Fibroblast of lung (primary cell): ENCODE measurements around the gene NEGR1. TPM values are rescaled to one million over a fixed set of nuclear protein-coding genes. Genes with fewer than 3 reads are reported as not detected.

Experiments used
- DNase-seq, 2 donors: peaks; one replicate each; pipeline versions ENCODE4 v3.0.0 to v3.0.0-alpha.2; 2010; ENCODE audit warnings: low read depth in 2 of 2
- H2AFZ ChIP-seq: 2 replicates; pipeline ENCODE4 v1.5.1; 2012; ENCODE audit warnings: low read length, control low read depth, inconsistent platforms
- H3K27ac ChIP-seq: 2 replicates; pipeline ENCODE4 v1.5.1; 2011; ENCODE audit warnings: low read length, control low read depth; ENCODE audit not compliant: insufficient read depth
- H3K27me3 ChIP-seq: 2 replicates; pipeline ENCODE4 v1.5.1; 2011; ENCODE audit warnings: mild to moderate bottlenecking, low read length; ENCODE audit not compliant: control insufficient read depth, insufficient read depth
- H3K36me3 ChIP-seq: 2 replicates; pipeline ENCODE4 v1.5.1; 2011; ENCODE audit warnings: low read length; ENCODE audit not compliant: control insufficient read depth, insufficient read depth
- H3K4me1 ChIP-seq: 2 replicates; pipeline ENCODE4 v1.5.1; 2011; ENCODE audit warnings: low read length; ENCODE audit not compliant: control insufficient read depth, insufficient read depth; ENCODE audit errors: extremely low read depth
- H3K4me2 ChIP-seq: 2 replicates; pipeline ENCODE4 v1.5.1; 2011; ENCODE audit warnings: low read length, control low read depth; ENCODE audit not compliant: insufficient read depth; ENCODE audit errors: extremely low read depth
- H3K4me3 ChIP-seq, 4 experiments: fragments of 200-600 bp in 1 of 4; sonication (generic) in 1 of 4; replicated peaks in 1 of 4; 2 replicates each; pipeline ENCODE4 v1.5.1; 2011 to 2016; ENCODE audit warnings: low read length in 4 of 4, low read depth in 3 of 4, mild to moderate bottlenecking in 3 of 4, control low read depth in 2 of 4, inconsistent platforms in 1 of 4, mixed read lengths in 1 of 4; ENCODE audit not compliant: insufficient read depth in 1 of 4; ENCODE audit errors: control extremely low read depth in 1 of 4
- H3K79me2 ChIP-seq: 2 replicates; pipeline ENCODE4 v1.5.1; 2012; ENCODE audit warnings: mild to moderate bottlenecking, low read length, inconsistent platforms; ENCODE audit not compliant: control insufficient read depth, insufficient read depth
- H3K9ac ChIP-seq: 2 replicates; pipeline ENCODE4 v1.5.1; 2011; ENCODE audit warnings: mild to moderate bottlenecking, low read length, control low read depth; ENCODE audit not compliant: insufficient read depth
- H3K9me3 ChIP-seq: 2 replicates; pipeline ENCODE4 v1.5.1; 2012; ENCODE audit warnings: low read depth, low read length; ENCODE audit not compliant: control insufficient read depth, insufficient read depth
- H4K20me1 ChIP-seq: 2 replicates; pipeline ENCODE4 v1.5.1; 2011; ENCODE audit warnings: low read length; ENCODE audit not compliant: control insufficient read depth, insufficient read depth; ENCODE audit errors: extremely low read depth
- EZH2 ChIP-seq: IDR thresholded peaks from 2 replicates; pipeline ENCODE4 v1.5.1; 2012; ENCODE audit warnings: low read length, control low read depth, mild to moderate bottlenecking; ENCODE audit errors: missing control alignments
- polyA plus RNA-seq, 2 donors: library from polyadenylated mRNA; depleted of rRNA in 1 of 2; stranded (reverse) in 1 of 2; unstranded in 1 of 2; fragments of >200 nt; gene quantifications; 2 replicates each; pipeline ENCODE4 v1.2.1, GENCODE V29; 2011 to 2012; ENCODE audit warnings: missing spikeins in 1 of 2
- total RNA-seq: library from RNA; depleted of rRNA; stranded (reverse); fragments of >200 nt; gene quantifications from 2 replicates; pipeline ENCODE4 v1.2.1, GENCODE V29; 2014
- TF ChIP-seq, protein P1 (sequence below), 2 donors: IDR thresholded peaks in 1 of 2; conservative IDR thresholded peaks in 1 of 2; 1 replicate in 1 of 2; 2 replicates in 1 of 2; pipeline ENCODE4 v1.5.1; 2011 to 2012; ENCODE audit warnings: low read length in 2 of 2, control low read depth in 1 of 2, inconsistent platforms in 1 of 2, low read depth in 1 of 2, mild to moderate bottlenecking in 1 of 2

The NEGR1 gene
- total and polyA plus RNA-seq, 2 donors (not counting 1 experiment from before 2014, with no cell fraction given) = 3.1 to 9.4 TPM

DNA sequence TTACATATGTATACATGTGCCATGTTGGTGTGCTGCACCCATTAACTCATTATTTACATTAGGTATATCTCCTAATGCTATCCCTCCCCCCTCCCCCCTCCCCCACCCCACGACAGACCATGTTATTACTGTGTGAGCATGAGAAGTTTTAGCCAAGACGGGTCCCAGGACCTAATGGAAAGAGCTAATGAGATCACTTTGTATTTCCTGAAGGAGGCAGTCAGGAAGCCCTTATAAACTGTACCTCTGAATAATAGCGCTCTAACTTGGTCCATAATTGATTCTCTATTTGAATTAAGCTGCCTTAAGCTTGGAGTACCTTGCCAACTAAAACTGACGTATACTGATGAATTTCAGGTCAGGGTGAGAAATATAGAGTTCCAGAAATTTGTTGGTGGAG lies 4.1 kb upstream of the NEGR1 start:
- Histone ChIP-seq H3K4me1 (peaks cover 3% of the 10 kb centered on the region), H3K79me2 (no peaks in the 10 kb centered on the region), H3K27me3 (no peaks in the 10 kb centered on the region), H3K36me3 (no peaks in the 10 kb centered on the region), H3K27ac (no peak overlapping the region), H3K9me3 (no peaks in the 10 kb centered on the region), H3K9ac (no peak overlapping the region), H3K4me3 (no peak overlapping the region), H2AFZ (no peak overlapping the region), H4K20me1 (no peaks in the 10 kb centered on the region), H3K4me2 (no peak overlapping the region)
- TF ChIP-seq EZH2 = no peak
- TF ChIP-seq, protein P1, sequence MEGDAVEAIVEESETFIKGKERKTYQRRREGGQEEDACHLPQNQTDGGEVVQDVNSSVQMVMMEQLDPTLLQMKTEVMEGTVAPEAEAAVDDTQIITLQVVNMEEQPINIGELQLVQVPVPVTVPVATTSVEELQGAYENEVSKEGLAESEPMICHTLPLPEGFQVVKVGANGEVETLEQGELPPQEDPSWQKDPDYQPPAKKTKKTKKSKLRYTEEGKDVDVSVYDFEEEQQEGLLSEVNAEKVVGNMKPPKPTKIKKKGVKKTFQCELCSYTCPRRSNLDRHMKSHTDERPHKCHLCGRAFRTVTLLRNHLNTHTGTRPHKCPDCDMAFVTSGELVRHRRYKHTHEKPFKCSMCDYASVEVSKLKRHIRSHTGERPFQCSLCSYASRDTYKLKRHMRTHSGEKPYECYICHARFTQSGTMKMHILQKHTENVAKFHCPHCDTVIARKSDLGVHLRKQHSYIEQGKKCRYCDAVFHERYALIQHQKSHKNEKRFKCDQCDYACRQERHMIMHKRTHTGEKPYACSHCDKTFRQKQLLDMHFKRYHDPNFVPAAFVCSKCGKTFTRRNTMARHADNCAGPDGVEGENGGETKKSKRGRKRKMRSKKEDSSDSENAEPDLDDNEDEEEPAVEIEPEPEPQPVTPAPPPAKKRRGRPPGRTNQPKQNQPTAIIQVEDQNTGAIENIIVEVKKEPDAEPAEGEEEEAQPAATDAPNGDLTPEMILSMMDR (conservative IDR thresholded peaks at IDR 0.05 in 1 of 2, IDR thresholded peaks at IDR 0.05 in 1 of 2; ENCODE audit: low read depth in 1 of 2, low read length in 2 of 2) = no peak
- peak in 1 of 2 donors; percentile 7 for DNase-seq

DNA sequence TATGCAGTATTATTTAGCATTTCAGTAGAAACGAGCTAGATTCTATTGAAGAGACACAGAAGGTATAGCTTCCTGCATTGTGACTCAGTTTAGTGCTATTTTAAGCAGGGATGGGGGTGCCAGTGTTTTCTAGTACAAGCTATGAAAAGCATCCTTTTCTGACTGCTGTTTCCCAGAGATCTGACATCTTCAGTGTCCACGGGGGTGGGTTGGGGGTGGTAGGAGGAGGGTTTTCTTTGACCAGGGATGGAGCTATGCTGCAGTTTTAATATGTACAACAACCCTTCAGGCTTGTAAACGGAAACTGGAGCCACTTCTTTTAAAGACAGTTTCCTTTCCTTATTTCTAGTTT lies 2.7 kb upstream of the NEGR1 start:
- H3K36me3 ChIP-seq = no peaks in the 10 kb centered on the region
- peak overlapping the region; percentile 85 for H3K4me2 ChIP-seq
- peak overlapping the region; percentile 23 for H2AFZ ChIP-seq
- TF ChIP-seq, protein P1 (conservative IDR thresholded peaks at IDR 0.05 in 1 of 2, IDR thresholded peaks at IDR 0.05 in 1 of 2; ENCODE audit: low read depth in 1 of 2, low read length in 2 of 2) = no peak
- TF ChIP-seq EZH2 = no peak
- H3K9me3 ChIP-seq = no peaks in the 10 kb centered on the region
- H3K27me3 ChIP-seq = no peaks in the 10 kb centered on the region
- no peak for DNase-seq
- H3K79me2 ChIP-seq = no peaks in the 10 kb centered on the region
- H3K9ac ChIP-seq = no peak overlapping the region
- peaks cover 3% of the 10 kb centered on the region for H3K4me1 ChIP-seq
- H3K4me3 ChIP-seq = peak overlapping the region; percentile 16 to 97 (median 56)
- no peaks in the 10 kb centered on the region for H4K20me1 ChIP-seq
- peak overlapping the region; percentile 97 for H3K27ac ChIP-seq

DNA sequence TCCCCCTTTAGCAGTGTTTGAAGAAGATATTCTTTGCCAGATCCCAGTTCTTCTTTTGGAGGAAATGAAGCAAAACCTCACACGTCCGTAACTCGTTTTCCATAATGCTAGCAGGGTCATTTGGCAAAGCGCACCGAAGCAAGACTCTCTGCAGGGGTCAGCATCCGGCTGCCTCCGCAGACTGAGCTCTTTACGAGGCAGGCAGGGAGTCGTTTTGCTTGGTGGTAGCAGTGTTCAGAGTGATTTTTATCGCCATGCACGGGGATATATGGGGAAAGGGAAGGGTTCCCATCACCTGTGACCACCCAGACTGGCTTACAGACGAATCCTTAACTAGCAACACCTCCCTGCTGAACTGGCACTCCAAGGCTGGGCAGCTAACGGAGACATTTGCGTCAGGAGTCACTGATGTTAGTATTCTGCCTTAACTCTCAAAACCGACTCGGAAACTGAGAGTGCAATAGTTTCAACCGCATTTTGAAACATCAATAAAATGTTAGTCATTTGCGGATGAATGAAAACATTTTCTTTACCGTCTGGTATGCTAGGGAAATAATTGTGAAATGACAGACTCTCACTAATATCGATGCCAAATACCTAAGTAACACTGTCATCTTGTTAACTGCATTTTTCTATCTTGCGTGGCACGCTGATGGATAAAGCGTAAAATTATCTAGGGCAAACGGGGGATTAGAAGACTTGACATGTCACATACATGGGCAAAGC lies 2.2 kb upstream of the NEGR1 start:
- H3K27me3 ChIP-seq = no peaks in the 10 kb centered on the region
- peak overlapping the region; percentile 78 for H2AFZ ChIP-seq
- H3K79me2 ChIP-seq = no peaks in the 10 kb centered on the region
- H3K27ac ChIP-seq = peak overlapping the region; percentile 97
- no peaks in the 10 kb centered on the region for H3K9me3 ChIP-seq
- no peaks in the 10 kb centered on the region for H3K36me3 ChIP-seq
- DNase-seq = peak; percentile 79 to 96
- no peak for TF ChIP-seq EZH2
- TF ChIP-seq, protein P1 (conservative IDR thresholded peaks at IDR 0.05 in 1 of 2, IDR thresholded peaks at IDR 0.05 in 1 of 2; ENCODE audit: low read depth in 1 of 2, low read length in 2 of 2) = peak in 1 of 2 donors; percentile 28
- H3K4me2 ChIP-seq = peak overlapping the region; percentile 87
- no peaks in the 10 kb centered on the region for H4K20me1 ChIP-seq
- H3K4me3 ChIP-seq = peak overlapping the region; percentile 71 to 97 (median 77)
- H3K4me1 ChIP-seq = peaks cover 3% of the 10 kb centered on the region
- peak overlapping the region; percentile 77 for H3K9ac ChIP-seq
